Measurements from ENCODE around the gene LAMA2. TPM values are rescaled to one million over a fixed set of nuclear protein-coding genes. Genes with fewer than 3 reads are reported as not detected.

The LAMA2 gene
- total RNA-seq, 1 donor from 2014 or later, result 0.27 TPM

GRCh38 chr6:129175066-129175465 is 292.1 kb downstream of the LAMA2 start:
- intact Hi-C loops (cut with micrococcal nuclease), result no loop called here
- TF ChIP-seq CTCF (IDR thresholded peaks at IDR 0.05), result no peak
- CTCF ChIA-PET, result no interaction called here
- DNase-seq, result no peak
- Mint-ChIP-seq H3K27me3 (peaks cover 2% of the 10 kb centered on the region), H3K9me3 (no peaks in the 10 kb centered on the region), H3K4me1 (no peaks in the 10 kb centered on the region), H3K36me3 (ENCODE audit: low read depth) (no peaks in the 10 kb centered on the region), H3K4me3 (no peak overlapping the region), H3K27ac (no peak overlapping the region)
- POLR2A ChIA-PET, result no interaction called here
- no peak for ATAC-seq (ENCODE audit: low read depth)

GRCh38 chr6:129177801-129178200 is 294.9 kb downstream of the LAMA2 start:
- Mint-ChIP-seq H3K27me3 (peaks cover 2% of the 10 kb centered on the region), H3K4me3 (no peak overlapping the region), H3K9me3 (no peaks in the 10 kb centered on the region), H3K36me3 (ENCODE audit: low read depth) (no peaks in the 10 kb centered on the region), H3K27ac (no peak overlapping the region), H3K4me1 (no peaks in the 10 kb centered on the region)
- ChIA-PET POLR2A (no interaction called here), CTCF (no interaction called here)
- intact Hi-C loops (cut with micrococcal nuclease), result no loop called here
- DNase-seq (no peak), ATAC-seq (ENCODE audit: low read depth) (no peak)
- TF ChIP-seq CTCF (IDR thresholded peaks at IDR 0.05), result no peak

GRCh38 chr6:129179283-129179682 is 296.3 kb downstream of the LAMA2 start:
- H3K9me3 Mint-ChIP-seq, result no peaks in the 10 kb centered on the region
- DNase-seq (no peak), ATAC-seq (ENCODE audit: low read depth) (no peak)
- H3K4me1 Mint-ChIP-seq, result no peaks in the 10 kb centered on the region
- ChIA-PET CTCF (no interaction called here), POLR2A (no interaction called here)
- no peaks in the 10 kb centered on the region for H3K36me3 Mint-ChIP-seq (ENCODE audit: low read depth)
- TF ChIP-seq CTCF (IDR thresholded peaks at IDR 0.05), result no peak
- H3K4me3 Mint-ChIP-seq, result no peak overlapping the region
- H3K27me3 Mint-ChIP-seq, result peaks cover 2% of the 10 kb centered on the region
- no peak overlapping the region for H3K27ac Mint-ChIP-seq
- intact Hi-C loops (cut with micrococcal nuclease), result no loop called here

GRCh38 chr6:129181001-129181400 is 298.1 kb downstream of the LAMA2 start:
- TF ChIP-seq CTCF (IDR thresholded peaks at IDR 0.05), result no peak
- H3K9me3 Mint-ChIP-seq, result no peaks in the 10 kb centered on the region
- intact Hi-C loops (cut with micrococcal nuclease), result no loop called here
- POLR2A ChIA-PET, result no interaction called here
- no peaks in the 10 kb centered on the region for H3K36me3 Mint-ChIP-seq (ENCODE audit: low read depth)
- no peak for DNase-seq
- H3K27me3 Mint-ChIP-seq, result no peaks in the 10 kb centered on the region
- no peak for ATAC-seq (ENCODE audit: low read depth)
- H3K4me1 Mint-ChIP-seq, result no peaks in the 10 kb centered on the region
- no peak overlapping the region for H3K4me3 Mint-ChIP-seq
- H3K27ac Mint-ChIP-seq, result no peak overlapping the region
- CTCF ChIA-PET, result no interaction called here

- POLR2A ChIA-PET, result no interaction called here
- H3K9me3 Mint-ChIP-seq, result no peaks in the 10 kb centered on the region
- no peaks in the 10 kb centered on the region for H3K4me1 Mint-ChIP-seq
- DNase-seq, result no peak
- no peak overlapping the region for H3K4me3 Mint-ChIP-seq
- CTCF ChIA-PET, result no interaction called here
- ATAC-seq (ENCODE audit: low read depth), result no peak
- H3K27ac Mint-ChIP-seq, result no peak overlapping the region
- intact Hi-C loops (cut with micrococcal nuclease), result no loop called here
- no peak for TF ChIP-seq CTCF (IDR thresholded peaks at IDR 0.05)
- H3K27me3 Mint-ChIP-seq, result no peaks in the 10 kb centered on the region
- no peaks in the 10 kb centered on the region for H3K36me3 Mint-ChIP-seq (ENCODE audit: low read depth)
Observed at GRCh38 chr6:129183187-129183591, 300.3 kb downstream of the LAMA2 start.
